ENCODE measurements around the gene RPUSD3.

RPUSD3 gene

GRCh38 chr3:9820543-9820942 lies 23.3 kb downstream of the RPUSD3 start:
- DNase-seq = no peak
- H3K36me3 ChIP-seq = no peaks in the 10 kb centered on the region
- TF ChIP-seq CTCF (IDR thresholded peaks at IDR 0.05; ENCODE audit: low read depth, low read length) = no peak
- H3K27me3 ChIP-seq (ENCODE audit: insufficient read depth, low read depth, severe bottlenecking) = no peaks in the 10 kb centered on the region
- no peak overlapping the region for H3K4me3 ChIP-seq (ENCODE audit: low read depth, low read length)
- H3K9me3 ChIP-seq (ENCODE audit: severe bottlenecking) = no peaks in the 10 kb centered on the region
- no peak overlapping the region for H3K27ac ChIP-seq

- H3K27ac ChIP-seq = no peak overlapping the region
- DNase-seq = no peak
- H3K9me3 ChIP-seq (ENCODE audit: severe bottlenecking) = no peaks in the 10 kb centered on the region
- no peaks in the 10 kb centered on the region for H3K27me3 ChIP-seq (ENCODE audit: insufficient read depth, low read depth, severe bottlenecking)
- H3K36me3 ChIP-seq = no peaks in the 10 kb centered on the region
- H3K4me3 ChIP-seq (ENCODE audit: low read depth, low read length) = no peak overlapping the region
- no peak for TF ChIP-seq CTCF (IDR thresholded peaks at IDR 0.05; ENCODE audit: low read depth, low read length)
These were observed 25.0 kb downstream of the RPUSD3 start for GRCh38 chr3:9818666-9819335.

GRCh38 chr3:9817436-9817835 lies 26.4 kb downstream of the RPUSD3 start:
- Histone ChIP-seq H3K4me3 (ENCODE audit: low read depth, low read length) (no peak overlapping the region), H3K9me3 (ENCODE audit: severe bottlenecking) (no peaks in the 10 kb centered on the region), H3K27me3 (ENCODE audit: insufficient read depth, low read depth, severe bottlenecking) (no peaks in the 10 kb centered on the region), H3K36me3 (no peaks in the 10 kb centered on the region; the same call in 1 of the 2 replicates), H3K27ac (no peak overlapping the region)
- no peak for TF ChIP-seq CTCF (IDR thresholded peaks at IDR 0.05; ENCODE audit: low read depth, low read length)
- DNase-seq = no peak

- H3K36me3 ChIP-seq = no peaks in the 10 kb centered on the region; the same call in 1 of the 2 replicates
- no peak overlapping the region for H3K27ac ChIP-seq
- no peak for TF ChIP-seq CTCF (IDR thresholded peaks at IDR 0.05; ENCODE audit: low read depth, low read length)
- H3K4me3 ChIP-seq (ENCODE audit: low read depth, low read length) = no peak overlapping the region
- no peaks in the 10 kb centered on the region for H3K9me3 ChIP-seq (ENCODE audit: severe bottlenecking)
- no peak for DNase-seq
- H3K27me3 ChIP-seq (ENCODE audit: insufficient read depth, low read depth, severe bottlenecking) = no peaks in the 10 kb centered on the region
These were observed 27.8 kb downstream of the RPUSD3 start for GRCh38 chr3:9815986-9816385.

- no peak overlapping the region for H3K4me3 ChIP-seq (ENCODE audit: low read depth, low read length)
- no peak overlapping the region for H3K27ac ChIP-seq
- DNase-seq = no peak
- H3K27me3 ChIP-seq (ENCODE audit: insufficient read depth, low read depth, severe bottlenecking) = no peaks in the 10 kb centered on the region
- TF ChIP-seq CTCF (IDR thresholded peaks at IDR 0.05; ENCODE audit: low read depth, low read length) = no peak
- no peaks in the 10 kb centered on the region for H3K9me3 ChIP-seq (ENCODE audit: severe bottlenecking)
- H3K36me3 ChIP-seq = no peaks in the 10 kb centered on the region; the same call in 1 of the 2 replicates
These were observed 30.8 kb downstream of the RPUSD3 start for GRCh38 chr3:9812870-9813483.
